ENCODE measurements around the gene ATRNL1. TPM values are rescaled to one million over a fixed set of nuclear protein-coding genes. Genes with fewer than 3 reads are reported as not detected.

ATRNL1 gene
- total RNA-seq, 1 experiment from 2014 or later: not detected

GRCh38 chr10:115974816-115975430 is 881.8 kb downstream of the ATRNL1 start:
- no peak for ATAC-seq
- Histone ChIP-seq H3K4me1 (ENCODE audit: insufficient read depth, low read length) (no peaks in the 10 kb centered on the region), H2AFZ (ENCODE audit: low read length) (no peak overlapping the region), H3K36me3 (ENCODE audit: low read depth, low read length) (no peaks in the 10 kb centered on the region), H3K4me2 (ENCODE audit: low read length) (no peak overlapping the region), H3K79me2 (ENCODE audit: low read length) (no peaks in the 10 kb centered on the region), H3K27ac (ENCODE audit: low read length) (no peak overlapping the region), H4K20me1 (ENCODE audit: low read length) (no peaks in the 10 kb centered on the region), H3K4me3 (ENCODE audit: low read length) (no peak overlapping the region), H3F3A (ENCODE audit: low read length, unreplicated experiment) (no peaks in the 10 kb centered on the region), H3K27me3 (ENCODE audit: low read length) (no peaks in the 10 kb centered on the region), H3K9ac (ENCODE audit: low read length) (no peak overlapping the region), H3K9me2 (replicated peaks; ENCODE audit: low read length) (no peaks in the 10 kb centered on the region), H3K9me3 (ENCODE audit: low read length) (no peaks in the 10 kb centered on the region)
- intact Hi-C loops (cut with micrococcal nuclease): no loop called here
- POLR2A ChIA-PET (ENCODE audit: unreplicated experiment): no interaction called here
- TF ChIP-seq EZH2phosphoT487 (IDR thresholded peaks at IDR 0.05; ENCODE audit: borderline replicate concordance, low read length) (no peak), CTCF (conservative IDR thresholded peaks at IDR 0.05; ENCODE audit: low read depth, low read length) (no peak), EZH2 (IDR thresholded peaks at IDR 0.05; ENCODE audit: low read length, unreplicated experiment) (no peak)
- CTCF ChIA-PET: no interaction called here
- no TSS peak for BruUV-seq (replicated peaks)
- no peak for DNase-seq

- ChIA-PET POLR2A (ENCODE audit: unreplicated experiment) (no interaction called here), CTCF (no interaction called here)
- H3K4me2 ChIP-seq (ENCODE audit: low read length): no peak overlapping the region
- H3K9me3 ChIP-seq (ENCODE audit: low read length): no peaks in the 10 kb centered on the region
- no peaks in the 10 kb centered on the region for H3K79me2 ChIP-seq (ENCODE audit: low read length)
- no peak for ATAC-seq
- H4K20me1 ChIP-seq (ENCODE audit: low read length): no peaks in the 10 kb centered on the region
- H3K4me3 ChIP-seq (ENCODE audit: low read length): no peak overlapping the region
- H3K27ac ChIP-seq (ENCODE audit: low read length): no peak overlapping the region
- DNase-seq: no peak
- H3K9ac ChIP-seq (ENCODE audit: low read length): no peak overlapping the region
- no peaks in the 10 kb centered on the region for H3K36me3 ChIP-seq (ENCODE audit: low read depth, low read length)
- no peak overlapping the region for H2AFZ ChIP-seq (ENCODE audit: low read length)
- H3K9me2 ChIP-seq (replicated peaks; ENCODE audit: low read length): no peaks in the 10 kb centered on the region
- H3K4me1 ChIP-seq (ENCODE audit: insufficient read depth, low read length): no peaks in the 10 kb centered on the region
- H3K27me3 ChIP-seq (ENCODE audit: low read length): no peaks in the 10 kb centered on the region
- intact Hi-C loops (cut with micrococcal nuclease): no loop called here
- H3F3A ChIP-seq (ENCODE audit: low read length, unreplicated experiment): no peaks in the 10 kb centered on the region
- BruUV-seq (replicated peaks): no TSS peak
- TF ChIP-seq CTCF (conservative IDR thresholded peaks at IDR 0.05; ENCODE audit: low read depth, low read length) (no peak), EZH2 (IDR thresholded peaks at IDR 0.05; ENCODE audit: low read length, unreplicated experiment) (no peak), EZH2phosphoT487 (IDR thresholded peaks at IDR 0.05; ENCODE audit: borderline replicate concordance, low read length) (no peak)
Measured at GRCh38 chr10:115975506-115975905, 882.3 kb downstream of the ATRNL1 start.

- no peaks in the 10 kb centered on the region for H3K79me2 ChIP-seq (ENCODE audit: low read length)
- H3K27ac ChIP-seq (ENCODE audit: low read length): no peak overlapping the region
- intact Hi-C loops (cut with micrococcal nuclease): no loop called here
- ChIA-PET CTCF (no interaction called here), POLR2A (ENCODE audit: unreplicated experiment) (no interaction called here)
- TF ChIP-seq EZH2 (IDR thresholded peaks at IDR 0.05; ENCODE audit: low read length, unreplicated experiment) (no peak), EZH2phosphoT487 (IDR thresholded peaks at IDR 0.05; ENCODE audit: borderline replicate concordance, low read length) (no peak), CTCF (conservative IDR thresholded peaks at IDR 0.05; ENCODE audit: low read depth, low read length) (no peak)
- no peaks in the 10 kb centered on the region for H3K9me3 ChIP-seq (ENCODE audit: low read length)
- no peaks in the 10 kb centered on the region for H3F3A ChIP-seq (ENCODE audit: low read length, unreplicated experiment)
- H3K4me2 ChIP-seq (ENCODE audit: low read length): no peak overlapping the region
- no peak for ATAC-seq
- H3K4me3 ChIP-seq (ENCODE audit: low read length): no peak overlapping the region
- no peaks in the 10 kb centered on the region for H3K36me3 ChIP-seq (ENCODE audit: low read depth, low read length)
- BruUV-seq (replicated peaks): no TSS peak
- DNase-seq: no peak
- H3K27me3 ChIP-seq (ENCODE audit: low read length): no peaks in the 10 kb centered on the region
- H3K9me2 ChIP-seq (replicated peaks; ENCODE audit: low read length): no peaks in the 10 kb centered on the region
- H4K20me1 ChIP-seq (ENCODE audit: low read length): no peaks in the 10 kb centered on the region
- no peaks in the 10 kb centered on the region for H3K4me1 ChIP-seq (ENCODE audit: insufficient read depth, low read length)
- H2AFZ ChIP-seq (ENCODE audit: low read length): no peak overlapping the region
- no peak overlapping the region for H3K9ac ChIP-seq (ENCODE audit: low read length)
Measured at GRCh38 chr10:115976342-115976741, 883.2 kb downstream of the ATRNL1 start.
